ENCODE data around the gene TSPAN9. TPM values are rescaled to one million over a fixed set of nuclear protein-coding genes. Genes with fewer than 3 reads are reported as not detected.

Gene TSPAN9
- total RNA-seq, 1 experiment from 2014 or later: 7.7 TPM

DNA sequence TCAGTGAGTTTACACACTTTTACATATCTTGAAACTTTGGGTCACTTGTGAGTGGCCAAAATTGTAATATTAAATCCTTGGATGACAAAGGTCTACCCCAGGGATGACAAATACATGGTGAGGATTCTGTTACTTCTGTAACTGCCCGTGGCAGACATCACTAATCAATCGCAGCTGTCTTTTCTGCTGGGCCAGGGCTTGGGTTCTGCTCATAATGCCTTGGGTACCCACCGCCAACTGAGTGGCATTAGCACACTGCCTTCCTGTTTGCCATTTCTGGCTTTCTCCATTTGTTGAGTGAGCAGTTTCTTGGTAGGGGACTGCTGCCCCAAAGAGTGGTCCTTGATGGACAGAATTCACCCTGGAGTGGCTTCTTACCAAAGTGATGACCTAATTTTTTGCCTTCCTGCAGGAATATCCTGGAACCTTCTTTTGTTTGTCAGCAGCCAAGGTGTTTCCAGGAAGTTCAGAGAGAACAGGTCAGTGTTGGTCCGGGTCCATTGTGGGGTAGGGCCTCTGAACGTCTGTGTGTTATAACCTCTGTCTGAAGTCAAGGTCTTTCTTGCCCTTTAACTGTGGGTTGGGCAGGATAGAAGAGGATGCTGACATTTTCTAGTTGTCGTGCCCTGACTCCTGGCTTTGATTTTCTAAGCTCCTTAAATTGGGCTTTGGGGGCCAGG is 6.2 kb downstream of the TSPAN9 start:
- DNase-seq (ENCODE audit: low read depth, low spot score): no peak
- H3K27ac ChIP-seq (ENCODE audit: low read length): no peak overlapping the region
- BruUV-seq (replicated peaks): no TSS peak
- intact Hi-C loops (cut with micrococcal nuclease; ENCODE audit: unreplicated experiment) (no loop called here), in situ Hi-C loops (cut with HindIII; ENCODE audit: low pct_unique_long_range_greater_than_20kb, low sequenced_read_pairs) (no loop called here)
- TF ChIP-seq TCF7L2 (IDR thresholded peaks at IDR 0.05; ENCODE audit: low read depth, low read length) (no peak), SIN3A (IDR thresholded peaks at IDR 0.05; ENCODE audit: borderline replicate concordance, insufficient read depth, low read depth, low read length) (no peak), POLR2AphosphoS5 (IDR thresholded peaks at IDR 0.05; ENCODE audit: low read depth, low read length) (no peak)
- TF ChIP-seq, protein P1, sequence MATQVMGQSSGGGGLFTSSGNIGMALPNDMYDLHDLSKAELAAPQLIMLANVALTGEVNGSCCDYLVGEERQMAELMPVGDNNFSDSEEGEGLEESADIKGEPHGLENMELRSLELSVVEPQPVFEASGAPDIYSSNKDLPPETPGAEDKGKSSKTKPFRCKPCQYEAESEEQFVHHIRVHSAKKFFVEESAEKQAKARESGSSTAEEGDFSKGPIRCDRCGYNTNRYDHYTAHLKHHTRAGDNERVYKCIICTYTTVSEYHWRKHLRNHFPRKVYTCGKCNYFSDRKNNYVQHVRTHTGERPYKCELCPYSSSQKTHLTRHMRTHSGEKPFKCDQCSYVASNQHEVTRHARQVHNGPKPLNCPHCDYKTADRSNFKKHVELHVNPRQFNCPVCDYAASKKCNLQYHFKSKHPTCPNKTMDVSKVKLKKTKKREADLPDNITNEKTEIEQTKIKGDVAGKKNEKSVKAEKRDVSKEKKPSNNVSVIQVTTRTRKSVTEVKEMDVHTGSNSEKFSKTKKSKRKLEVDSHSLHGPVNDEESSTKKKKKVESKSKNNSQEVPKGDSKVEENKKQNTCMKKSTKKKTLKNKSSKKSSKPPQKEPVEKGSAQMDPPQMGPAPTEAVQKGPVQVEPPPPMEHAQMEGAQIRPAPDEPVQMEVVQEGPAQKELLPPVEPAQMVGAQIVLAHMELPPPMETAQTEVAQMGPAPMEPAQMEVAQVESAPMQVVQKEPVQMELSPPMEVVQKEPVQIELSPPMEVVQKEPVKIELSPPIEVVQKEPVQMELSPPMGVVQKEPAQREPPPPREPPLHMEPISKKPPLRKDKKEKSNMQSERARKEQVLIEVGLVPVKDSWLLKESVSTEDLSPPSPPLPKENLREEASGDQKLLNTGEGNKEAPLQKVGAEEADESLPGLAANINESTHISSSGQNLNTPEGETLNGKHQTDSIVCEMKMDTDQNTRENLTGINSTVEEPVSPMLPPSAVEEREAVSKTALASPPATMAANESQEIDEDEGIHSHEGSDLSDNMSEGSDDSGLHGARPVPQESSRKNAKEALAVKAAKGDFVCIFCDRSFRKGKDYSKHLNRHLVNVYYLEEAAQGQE (IDR thresholded peaks at IDR 0.05; ENCODE audit: insufficient read depth in 1 of 2, low read depth in 2 of 2, low read length in 1 of 2): no peak
- TF ChIP-seq, protein P2, sequence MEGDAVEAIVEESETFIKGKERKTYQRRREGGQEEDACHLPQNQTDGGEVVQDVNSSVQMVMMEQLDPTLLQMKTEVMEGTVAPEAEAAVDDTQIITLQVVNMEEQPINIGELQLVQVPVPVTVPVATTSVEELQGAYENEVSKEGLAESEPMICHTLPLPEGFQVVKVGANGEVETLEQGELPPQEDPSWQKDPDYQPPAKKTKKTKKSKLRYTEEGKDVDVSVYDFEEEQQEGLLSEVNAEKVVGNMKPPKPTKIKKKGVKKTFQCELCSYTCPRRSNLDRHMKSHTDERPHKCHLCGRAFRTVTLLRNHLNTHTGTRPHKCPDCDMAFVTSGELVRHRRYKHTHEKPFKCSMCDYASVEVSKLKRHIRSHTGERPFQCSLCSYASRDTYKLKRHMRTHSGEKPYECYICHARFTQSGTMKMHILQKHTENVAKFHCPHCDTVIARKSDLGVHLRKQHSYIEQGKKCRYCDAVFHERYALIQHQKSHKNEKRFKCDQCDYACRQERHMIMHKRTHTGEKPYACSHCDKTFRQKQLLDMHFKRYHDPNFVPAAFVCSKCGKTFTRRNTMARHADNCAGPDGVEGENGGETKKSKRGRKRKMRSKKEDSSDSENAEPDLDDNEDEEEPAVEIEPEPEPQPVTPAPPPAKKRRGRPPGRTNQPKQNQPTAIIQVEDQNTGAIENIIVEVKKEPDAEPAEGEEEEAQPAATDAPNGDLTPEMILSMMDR (IDR thresholded peaks at IDR 0.05): no peak
- ChIA-PET POLR2A (no interaction called here), CTCF (no interaction called here)
- H3K4me3 ChIP-seq (ENCODE audit: low read depth in 2 of 2, low read length in 2 of 2): no peak overlapping the region
- H3K27me3 ChIP-seq (ENCODE audit: control insufficient read depth, insufficient read depth, low read length): no peaks in the 10 kb centered on the region
- H3K4me1 ChIP-seq (ENCODE audit: control insufficient read depth, insufficient read depth, low read length): no peaks in the 10 kb centered on the region
- no peaks in the 10 kb centered on the region for H3K9me3 ChIP-seq (ENCODE audit: control insufficient read depth, insufficient read depth, low read depth, low read length)
- H3K36me3 ChIP-seq (ENCODE audit: control insufficient read depth, insufficient read depth, low read length): no peaks in the 10 kb centered on the region
- ATAC-seq: no peak

DNA sequence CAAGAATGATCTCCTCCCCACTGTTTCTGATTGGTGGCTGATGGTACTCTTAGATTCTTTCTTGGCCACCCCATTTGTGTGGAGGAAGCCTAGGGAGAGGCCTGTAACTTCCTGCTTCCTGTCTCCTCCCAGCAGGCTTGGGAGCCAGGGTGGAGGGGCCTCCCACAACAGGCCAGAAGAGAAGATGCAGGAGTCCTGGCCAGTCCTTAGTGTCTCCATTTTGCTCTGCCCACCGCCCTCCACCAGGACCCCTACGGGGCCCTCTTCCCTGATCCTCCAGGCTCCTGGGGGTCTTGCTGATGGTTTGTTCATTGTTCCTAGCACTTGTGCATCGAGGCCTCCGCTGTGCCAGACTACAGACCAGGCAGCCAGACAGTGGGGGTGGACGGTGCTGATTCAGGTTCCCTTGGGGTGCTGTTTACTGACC is 6.8 kb downstream of the TSPAN9 start:
- no TSS peak for BruUV-seq (replicated peaks)
- ATAC-seq (no peak), DNase-seq (ENCODE audit: low read depth, low spot score) (no peak)
- Histone ChIP-seq H3K9me3 (ENCODE audit: control insufficient read depth, insufficient read depth, low read depth, low read length) (no peaks in the 10 kb centered on the region), H3K4me1 (ENCODE audit: control insufficient read depth, insufficient read depth, low read length) (no peaks in the 10 kb centered on the region), H3K4me3 (ENCODE audit: low read depth in 2 of 2, low read length in 2 of 2) (no peak overlapping the region), H3K36me3 (ENCODE audit: control insufficient read depth, insufficient read depth, low read length) (no peaks in the 10 kb centered on the region), H3K27me3 (ENCODE audit: control insufficient read depth, insufficient read depth, low read length) (no peaks in the 10 kb centered on the region), H3K27ac (ENCODE audit: low read length) (no peak overlapping the region)
- in situ Hi-C loops (cut with HindIII; ENCODE audit: low pct_unique_long_range_greater_than_20kb, low sequenced_read_pairs): no loop called here
- ChIA-PET POLR2A (no interaction called here), CTCF (no interaction called here)
- TF ChIP-seq, protein P2 (IDR thresholded peaks at IDR 0.05): no peak
- no peak for TF ChIP-seq POLR2AphosphoS5 (IDR thresholded peaks at IDR 0.05; ENCODE audit: low read depth, low read length)
- TF ChIP-seq TCF7L2 (IDR thresholded peaks at IDR 0.05; ENCODE audit: low read depth, low read length): no peak
- intact Hi-C loops (cut with micrococcal nuclease; ENCODE audit: unreplicated experiment): no loop called here
